ENCODE results near the gene NFE2.

The NFE2 gene

GRCh38 chr12:54273981-54274380, 26.8 kb downstream of the NFE2 start (continued):
- no peak for TF ChIP-seq ZNF184 (tag by site-specific recombination; IDR thresholded peaks at IDR 0.05)
- no peak for TF ChIP-seq ZBTB17 (tag by site-specific recombination; IDR thresholded peaks at IDR 0.05)
- TF ChIP-seq ZNF292 (tag by site-specific recombination; IDR thresholded peaks at IDR 0.05; ENCODE audit: borderline replicate concordance, low read depth) = no peak
- no peak for TF ChIP-seq ZNF449 (tag by site-specific recombination; IDR thresholded peaks at IDR 0.05)
- TF ChIP-seq, protein P1, sequence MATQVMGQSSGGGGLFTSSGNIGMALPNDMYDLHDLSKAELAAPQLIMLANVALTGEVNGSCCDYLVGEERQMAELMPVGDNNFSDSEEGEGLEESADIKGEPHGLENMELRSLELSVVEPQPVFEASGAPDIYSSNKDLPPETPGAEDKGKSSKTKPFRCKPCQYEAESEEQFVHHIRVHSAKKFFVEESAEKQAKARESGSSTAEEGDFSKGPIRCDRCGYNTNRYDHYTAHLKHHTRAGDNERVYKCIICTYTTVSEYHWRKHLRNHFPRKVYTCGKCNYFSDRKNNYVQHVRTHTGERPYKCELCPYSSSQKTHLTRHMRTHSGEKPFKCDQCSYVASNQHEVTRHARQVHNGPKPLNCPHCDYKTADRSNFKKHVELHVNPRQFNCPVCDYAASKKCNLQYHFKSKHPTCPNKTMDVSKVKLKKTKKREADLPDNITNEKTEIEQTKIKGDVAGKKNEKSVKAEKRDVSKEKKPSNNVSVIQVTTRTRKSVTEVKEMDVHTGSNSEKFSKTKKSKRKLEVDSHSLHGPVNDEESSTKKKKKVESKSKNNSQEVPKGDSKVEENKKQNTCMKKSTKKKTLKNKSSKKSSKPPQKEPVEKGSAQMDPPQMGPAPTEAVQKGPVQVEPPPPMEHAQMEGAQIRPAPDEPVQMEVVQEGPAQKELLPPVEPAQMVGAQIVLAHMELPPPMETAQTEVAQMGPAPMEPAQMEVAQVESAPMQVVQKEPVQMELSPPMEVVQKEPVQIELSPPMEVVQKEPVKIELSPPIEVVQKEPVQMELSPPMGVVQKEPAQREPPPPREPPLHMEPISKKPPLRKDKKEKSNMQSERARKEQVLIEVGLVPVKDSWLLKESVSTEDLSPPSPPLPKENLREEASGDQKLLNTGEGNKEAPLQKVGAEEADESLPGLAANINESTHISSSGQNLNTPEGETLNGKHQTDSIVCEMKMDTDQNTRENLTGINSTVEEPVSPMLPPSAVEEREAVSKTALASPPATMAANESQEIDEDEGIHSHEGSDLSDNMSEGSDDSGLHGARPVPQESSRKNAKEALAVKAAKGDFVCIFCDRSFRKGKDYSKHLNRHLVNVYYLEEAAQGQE (tag by site-specific recombination; IDR thresholded peaks at IDR 0.05) = no peak
- TF ChIP-seq ZNF670 (tag by site-specific recombination; IDR thresholded peaks at IDR 0.05; ENCODE audit: low read depth) = no peak
- no peak for TF ChIP-seq SP2 (tag by site-specific recombination; IDR thresholded peaks at IDR 0.05)
- no peak for TF ChIP-seq ZNF571 (tag by site-specific recombination; IDR thresholded peaks at IDR 0.05)
- TF ChIP-seq, protein P2, sequence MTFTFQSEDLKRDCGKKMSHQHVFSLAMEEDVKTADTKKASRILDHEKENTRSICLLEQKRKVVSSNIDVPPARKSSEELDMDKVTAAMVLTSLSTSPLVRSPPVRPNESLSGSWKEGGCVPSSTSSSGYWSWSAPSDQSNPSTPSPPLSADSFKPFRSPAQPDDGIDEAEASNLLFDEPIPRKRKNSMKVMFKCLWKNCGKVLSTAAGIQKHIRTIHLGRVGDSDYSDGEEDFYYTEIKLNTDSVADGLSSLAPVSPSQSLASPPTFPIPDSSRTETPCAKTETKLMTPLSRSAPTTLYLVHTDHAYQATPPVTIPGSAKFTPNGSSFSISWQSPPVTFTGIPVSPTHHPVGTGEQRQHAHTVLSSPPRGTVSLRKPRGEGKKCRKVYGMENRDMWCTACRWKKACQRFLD (tag by site-specific recombination; IDR thresholded peaks at IDR 0.05) = no peak
- TF ChIP-seq ZNF223 (tag by site-specific recombination; IDR thresholded peaks at IDR 0.05) = no peak
- no peak for TF ChIP-seq MZF1 (tag by site-specific recombination; IDR thresholded peaks at IDR 0.05; ENCODE audit: borderline replicate concordance)
- no peak for TF ChIP-seq ZFP69B (tag by site-specific recombination; IDR thresholded peaks at IDR 0.05)
- no peak for TF ChIP-seq ZNF37A (tag by site-specific recombination; IDR thresholded peaks at IDR 0.05)
- no peak for TF ChIP-seq ZBTB20 (tag by site-specific recombination; IDR thresholded peaks at IDR 0.05)
- TF ChIP-seq ZNF560 (tag by site-specific recombination; IDR thresholded peaks at IDR 0.05; ENCODE audit: borderline replicate concordance) = no peak
- no peak for TF ChIP-seq ZNF426 (tag by site-specific recombination; IDR thresholded peaks at IDR 0.05)
- TF ChIP-seq ZNF510 (tag by site-specific recombination; IDR thresholded peaks at IDR 0.05; ENCODE audit: insufficient replicate concordance) = no peak
- no peak for TF ChIP-seq ZFP37 (tag by site-specific recombination; IDR thresholded peaks at IDR 0.05)
- no peak for TF ChIP-seq EGR2 (tag by site-specific recombination; IDR thresholded peaks at IDR 0.05; ENCODE audit: low read depth)
- no peak for TF ChIP-seq HIC1 (tag by site-specific recombination; IDR thresholded peaks at IDR 0.05)
- TF ChIP-seq TSHZ1 (tag by site-specific recombination; IDR thresholded peaks at IDR 0.05; ENCODE audit: borderline replicate concordance) = no peak
- no peak for TF ChIP-seq ZNF121 (tag by site-specific recombination; IDR thresholded peaks at IDR 0.05)
- no peak for TF ChIP-seq ZNF580 (tag by site-specific recombination; IDR thresholded peaks at IDR 0.05)
- TF ChIP-seq PRDM1 (tag by site-specific recombination; IDR thresholded peaks at IDR 0.05) = no peak
- no peak for TF ChIP-seq ZNF626 (tag by site-specific recombination; IDR thresholded peaks at IDR 0.05)
- TF ChIP-seq, protein P3, sequence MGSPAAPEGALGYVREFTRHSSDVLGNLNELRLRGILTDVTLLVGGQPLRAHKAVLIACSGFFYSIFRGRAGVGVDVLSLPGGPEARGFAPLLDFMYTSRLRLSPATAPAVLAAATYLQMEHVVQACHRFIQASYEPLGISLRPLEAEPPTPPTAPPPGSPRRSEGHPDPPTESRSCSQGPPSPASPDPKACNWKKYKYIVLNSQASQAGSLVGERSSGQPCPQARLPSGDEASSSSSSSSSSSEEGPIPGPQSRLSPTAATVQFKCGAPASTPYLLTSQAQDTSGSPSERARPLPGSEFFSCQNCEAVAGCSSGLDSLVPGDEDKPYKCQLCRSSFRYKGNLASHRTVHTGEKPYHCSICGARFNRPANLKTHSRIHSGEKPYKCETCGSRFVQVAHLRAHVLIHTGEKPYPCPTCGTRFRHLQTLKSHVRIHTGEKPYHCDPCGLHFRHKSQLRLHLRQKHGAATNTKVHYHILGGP (tag by site-specific recombination; IDR thresholded peaks at IDR 0.05) = no peak
- no peak for TF ChIP-seq ZNF138 (tag by site-specific recombination; IDR thresholded peaks at IDR 0.05; ENCODE audit: borderline replicate concordance)
- no peak for TF ChIP-seq ZNF404 (tag by site-specific recombination; IDR thresholded peaks at IDR 0.05)

Data from HEK293 (cell line).